ENCODE results near the gene UBA5.

UBA5 gene

DNA sequence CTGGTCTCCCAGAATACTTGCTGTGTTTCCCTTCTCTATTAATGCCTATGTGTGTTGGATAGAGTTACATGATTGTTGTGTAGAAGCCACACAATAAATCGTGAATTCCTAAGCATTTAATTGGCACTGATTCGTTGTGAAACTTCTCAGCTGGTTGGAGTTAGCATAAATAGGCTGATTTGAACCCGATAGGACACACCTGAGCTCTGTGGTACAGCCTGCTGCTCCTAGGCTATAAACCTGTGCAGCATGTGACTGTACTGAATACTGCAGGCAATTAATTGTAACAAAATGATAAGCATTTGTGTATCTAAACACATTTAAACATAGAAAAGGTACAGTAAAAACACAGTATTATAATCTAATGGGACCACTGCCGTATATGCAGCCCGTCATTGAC lies 5.4 kb upstream of the UBA5 start:
- DNase-seq: no peak

GRCh38 chr3:132655471-132655870 lies 4.7 kb upstream of the UBA5 start:
- DNase-seq: no peak

DNA sequence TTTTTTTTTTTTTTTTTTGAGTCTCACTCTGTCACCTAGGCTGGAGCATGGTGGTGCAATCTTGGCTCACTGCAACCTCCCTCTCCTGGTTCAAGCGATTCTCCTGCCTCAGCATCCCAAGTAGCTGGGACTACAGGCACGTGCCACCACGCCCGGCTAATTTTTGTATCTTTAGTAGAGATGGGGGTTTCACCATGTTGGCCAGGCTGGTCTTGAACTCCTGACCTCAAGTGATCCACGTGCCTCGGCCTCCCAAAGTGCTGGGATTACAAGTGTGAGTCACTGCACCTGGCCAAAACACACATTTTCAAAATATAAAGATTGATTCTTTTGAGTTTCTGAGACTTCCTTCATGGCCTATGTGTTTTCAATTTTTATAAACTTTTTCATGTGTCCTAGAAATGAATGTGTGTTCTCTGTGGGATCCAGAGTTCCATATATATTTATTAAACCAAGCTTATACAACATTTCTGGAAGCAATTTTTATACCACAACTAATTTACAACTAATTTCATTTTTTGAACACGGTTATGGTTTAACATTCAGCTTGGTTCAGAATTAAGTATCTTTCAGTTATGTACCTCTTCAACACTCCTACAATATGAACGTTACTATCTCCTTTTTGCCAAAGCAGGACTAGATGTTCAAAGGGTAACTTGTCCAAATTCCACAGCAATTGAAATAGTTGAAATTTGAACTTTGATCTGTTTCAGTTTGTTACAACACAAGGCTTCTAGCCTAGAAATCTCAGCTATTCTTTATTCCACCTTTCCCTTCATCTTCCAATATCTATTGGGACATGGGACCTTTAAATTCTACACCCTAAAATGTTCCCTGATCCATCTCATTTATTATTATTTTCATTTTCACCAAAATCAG lies 2.0 kb upstream of the UBA5 start:
- DNase-seq: no peak

- DNase-seq: no peak
Observed at GRCh38 chr3:132659000-132659364, 1.1 kb upstream of the UBA5 start.

DNA sequence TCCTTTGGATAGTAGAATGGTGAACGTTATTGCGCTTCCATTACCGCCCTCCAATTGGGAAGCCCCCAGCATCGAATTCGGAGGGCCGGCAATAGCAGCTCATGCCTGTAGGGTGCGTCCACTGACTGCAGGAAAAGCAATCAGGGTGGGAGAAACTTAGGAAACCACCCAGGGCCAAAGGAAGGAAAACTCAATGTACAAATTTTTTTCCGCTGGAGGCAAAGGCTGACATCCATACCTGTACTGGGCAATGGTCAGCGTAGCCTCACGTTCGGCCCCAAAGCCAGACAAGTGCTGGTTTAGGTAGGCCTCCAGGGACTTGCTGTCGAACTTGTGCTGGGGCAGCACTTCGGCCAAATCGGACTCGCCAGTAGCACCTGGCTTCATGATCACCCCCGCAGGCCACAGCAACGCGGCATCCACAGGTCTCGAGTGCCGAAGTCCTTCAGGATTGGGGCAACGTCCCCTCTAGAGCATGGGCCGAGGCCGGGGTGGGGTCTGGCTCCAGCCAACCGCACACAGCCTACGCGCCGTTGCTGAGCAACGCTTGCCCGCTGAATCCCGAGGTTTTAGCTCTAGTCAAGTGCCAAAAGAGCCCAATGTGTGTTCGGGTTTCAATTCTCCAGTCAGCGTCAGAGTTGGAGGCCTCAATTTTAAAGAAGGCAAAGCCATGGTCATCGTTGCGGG lies 621 bp upstream of the UBA5 start, which contains the start of gene ACAD11:
Gene ACAD11 (minus strand): TSS at position 445 of the 687 bp plus-strand sequence. CDS start 58 bp downstream, at position 387.
- peak; percentile 36 for DNase-seq

GRCh38 chr3:132660811-132661070 lies 612 bp downstream of the UBA5 start:
- no peak for DNase-seq

DNA sequence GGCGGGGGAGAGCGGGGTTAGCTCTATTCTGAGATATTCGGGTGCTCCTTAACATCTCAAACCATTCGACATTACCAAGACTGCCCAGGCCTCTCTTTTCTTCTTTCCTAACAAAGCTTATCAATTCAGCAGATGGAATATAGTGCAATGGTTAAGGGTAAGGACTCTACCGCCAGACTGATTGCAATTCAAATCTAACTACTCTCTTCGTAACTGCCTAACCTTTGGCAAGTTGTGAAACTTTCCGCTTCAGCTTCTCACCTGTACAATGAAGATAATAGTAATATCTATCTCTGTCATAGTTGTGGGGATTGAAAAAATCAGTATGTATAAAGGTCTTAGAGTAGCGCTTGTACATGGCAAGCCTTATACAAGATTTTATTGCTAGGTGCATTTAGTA lies 972 bp downstream of the UBA5 start:
- no peak for DNase-seq

DNA sequence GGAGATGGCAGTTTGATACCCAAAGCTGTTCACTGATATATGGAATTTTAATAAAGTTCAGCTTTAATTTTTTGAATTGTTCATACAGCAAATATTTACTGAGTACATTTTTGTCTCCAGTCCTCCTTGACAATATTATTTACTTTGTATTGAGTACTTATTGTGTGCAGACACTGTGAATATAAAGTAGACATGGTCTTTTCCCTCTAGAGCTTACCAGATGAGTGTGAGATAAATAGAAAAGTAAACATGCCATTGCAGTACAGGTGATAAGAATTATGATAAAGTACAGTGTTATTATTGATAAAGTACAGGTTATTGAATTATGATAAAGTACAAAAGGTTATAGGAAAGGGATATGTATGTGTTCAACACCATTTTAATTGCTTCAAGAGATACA lies 2.1 kb downstream of the UBA5 start:
- DNase-seq: no peak

DNA sequence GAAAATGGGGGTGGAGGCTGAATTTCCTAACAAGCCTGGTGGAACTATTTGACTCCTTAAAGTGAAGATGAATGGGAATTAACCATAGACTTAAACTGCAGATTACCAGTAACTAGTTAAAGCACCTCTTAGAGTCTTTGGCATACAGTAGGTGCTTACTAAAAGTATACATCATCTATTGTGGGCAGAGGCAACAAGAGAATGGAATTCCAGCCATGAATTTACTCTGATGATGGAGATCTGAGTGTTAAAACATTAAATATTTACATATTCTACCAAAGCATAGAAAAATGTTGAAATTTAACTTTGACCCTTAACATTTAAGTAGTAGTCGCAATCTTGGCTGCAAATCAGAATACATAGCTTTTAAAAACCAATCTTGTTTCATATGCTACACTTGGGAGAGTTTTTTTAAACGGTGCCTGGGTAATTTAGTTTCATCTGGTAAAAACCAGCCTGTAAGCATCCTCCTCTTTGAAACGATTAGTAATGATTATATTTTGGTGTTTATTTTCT lies 5.2 kb downstream of the UBA5 start:
- no peak for DNase-seq

- no peak for DNase-seq
Observed at GRCh38 chr3:132669256-132669777, 9.2 kb downstream of the UBA5 start.

DNA sequence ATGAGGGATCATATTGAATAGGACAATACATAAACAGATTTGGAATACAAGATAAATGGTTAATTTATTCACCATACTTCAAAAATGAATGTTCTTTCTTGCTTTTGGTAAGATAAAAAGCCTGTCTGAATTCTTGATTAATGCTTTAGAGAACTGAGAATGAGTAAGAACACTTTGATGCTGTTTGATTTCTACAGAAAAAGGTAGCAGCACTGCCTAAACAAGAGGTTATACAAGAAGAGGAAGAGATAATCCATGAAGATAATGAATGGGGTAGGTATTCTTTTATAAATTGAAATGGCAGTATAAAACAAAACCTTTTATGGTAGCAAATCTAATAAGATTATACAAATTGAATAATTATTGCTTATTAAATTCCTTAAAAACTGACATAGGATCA lies 15.3 kb downstream of the UBA5 start:
- no peak for DNase-seq

GRCh38 chr3:132679911-132680310 lies 19.8 kb downstream of the UBA5 start:
- DNase-seq: no peak

DNA sequence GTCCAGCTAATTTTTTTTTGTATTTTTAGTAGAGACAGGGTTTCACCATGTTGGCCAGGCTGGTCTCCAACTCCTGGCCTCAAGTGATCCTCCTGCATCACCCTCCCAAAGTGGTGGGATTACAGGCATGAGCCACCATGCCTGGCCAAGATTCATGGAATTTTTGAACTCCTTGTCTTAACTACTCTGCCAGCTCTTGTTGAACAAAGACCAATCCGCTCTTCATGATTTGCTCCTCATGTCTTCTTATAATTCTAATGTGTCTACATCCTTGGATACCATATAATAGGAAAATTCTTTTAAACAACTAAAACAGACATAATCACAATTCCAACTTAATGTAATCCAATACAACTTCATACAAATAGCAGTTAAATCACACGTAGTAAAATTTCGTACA lies 21.3 kb downstream of the UBA5 start:
- DNase-seq: no peak

DNA sequence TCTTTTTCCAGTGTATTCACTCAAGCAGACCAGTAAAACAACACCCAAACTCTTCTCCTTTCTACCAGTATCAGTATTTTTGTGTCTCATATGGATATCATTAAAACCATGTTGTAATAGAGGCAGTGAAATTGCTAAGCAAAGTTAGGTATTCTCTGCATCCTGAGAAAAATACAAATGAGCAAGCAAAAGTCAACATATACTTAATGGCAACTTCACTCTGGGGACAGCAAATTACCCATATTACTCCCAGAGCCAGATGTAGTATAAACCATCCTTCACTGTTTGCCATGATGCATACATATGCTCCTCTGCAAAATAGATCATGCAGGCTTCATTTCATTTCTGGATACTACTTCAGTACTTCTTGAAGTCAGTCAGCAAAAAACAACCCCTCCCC lies 22.1 kb downstream of the UBA5 start:
- DNase-seq: no peak

DNA sequence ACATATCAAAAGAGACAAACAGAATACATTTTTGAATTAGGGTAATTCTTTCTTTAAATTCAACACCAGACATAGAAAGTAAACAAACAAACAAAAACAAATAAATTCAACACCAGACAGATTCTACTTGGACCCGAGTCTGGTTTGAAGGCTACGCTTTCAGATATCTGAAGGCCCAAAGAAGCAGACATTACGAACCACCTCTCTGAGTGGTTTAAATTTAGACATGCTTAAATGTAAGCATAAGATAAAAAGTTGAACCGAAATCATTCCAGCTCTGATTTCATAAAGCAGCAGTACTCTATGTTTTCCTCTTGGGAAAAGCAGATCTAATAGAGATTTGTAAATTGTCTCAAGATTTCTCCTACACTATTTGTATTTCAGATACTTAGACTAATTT lies 29.9 kb downstream of the UBA5 start:
- no peak for DNase-seq

DNA sequence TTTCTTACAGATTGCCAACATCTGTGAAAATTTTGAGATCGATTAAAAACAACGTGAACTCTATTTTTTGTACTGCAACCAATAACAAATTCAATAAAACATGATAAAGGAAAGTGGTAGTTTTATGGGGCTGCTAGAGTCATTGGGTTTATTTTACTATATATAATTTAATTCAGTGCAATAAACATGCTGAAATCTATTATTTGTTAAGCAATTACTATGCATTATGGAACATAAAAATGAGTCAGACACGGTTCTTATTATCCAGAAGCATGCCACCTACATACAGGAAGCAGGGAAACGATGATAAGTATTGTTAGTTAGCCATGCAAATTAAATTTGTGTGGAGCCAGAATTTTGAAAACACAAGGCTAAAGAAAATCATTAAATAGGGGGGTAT lies 34.9 kb downstream of the UBA5 start:
- DNase-seq: no peak

- no peak for DNase-seq
Observed at GRCh38 chr3:132695422-132695821, 35.3 kb downstream of the UBA5 start.

GRCh38 chr3:132703733-132704132 lies 43.6 kb downstream of the UBA5 start:
- DNase-seq: no peak

DNA sequence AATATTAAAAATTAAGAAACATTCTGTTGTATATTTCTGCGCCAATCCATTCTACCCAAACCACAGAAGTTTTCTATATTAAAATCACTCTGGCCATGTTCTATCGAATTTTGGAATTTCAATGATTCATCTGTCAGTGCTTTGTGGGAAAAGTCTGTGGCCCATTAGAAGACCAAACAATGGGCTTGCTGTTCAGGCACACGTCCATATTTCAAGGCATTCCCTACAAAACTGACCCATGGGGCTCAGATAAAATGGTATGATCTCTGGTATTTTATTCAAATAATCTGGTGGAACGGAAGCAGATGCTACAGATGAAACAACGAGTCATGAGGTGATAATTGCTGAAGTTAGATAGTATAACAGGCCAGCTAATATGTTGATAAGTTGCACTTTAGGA lies 49.6 kb downstream of the UBA5 start:
- no peak for DNase-seq

DNA sequence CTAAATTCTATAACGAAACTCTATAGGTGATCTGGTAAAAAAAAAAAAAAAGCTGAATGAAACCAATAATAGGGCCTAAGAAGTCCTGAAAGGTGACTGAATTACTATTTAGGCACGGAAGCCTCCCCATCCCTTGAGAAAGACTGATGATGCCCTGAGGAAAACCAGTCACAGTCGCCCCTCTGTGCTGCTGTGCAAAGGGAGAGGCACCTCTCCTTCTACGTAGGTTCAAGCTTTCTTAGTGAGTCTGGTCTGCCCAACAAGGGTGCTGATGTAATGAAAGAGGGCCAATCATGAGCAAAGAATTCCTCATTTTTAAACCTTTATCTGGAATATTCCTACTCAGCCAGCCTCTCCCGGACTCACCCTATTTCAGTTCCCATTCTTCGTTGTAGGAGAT lies 50.2 kb downstream of the UBA5 start:
- DNase-seq: no peak

DNA sequence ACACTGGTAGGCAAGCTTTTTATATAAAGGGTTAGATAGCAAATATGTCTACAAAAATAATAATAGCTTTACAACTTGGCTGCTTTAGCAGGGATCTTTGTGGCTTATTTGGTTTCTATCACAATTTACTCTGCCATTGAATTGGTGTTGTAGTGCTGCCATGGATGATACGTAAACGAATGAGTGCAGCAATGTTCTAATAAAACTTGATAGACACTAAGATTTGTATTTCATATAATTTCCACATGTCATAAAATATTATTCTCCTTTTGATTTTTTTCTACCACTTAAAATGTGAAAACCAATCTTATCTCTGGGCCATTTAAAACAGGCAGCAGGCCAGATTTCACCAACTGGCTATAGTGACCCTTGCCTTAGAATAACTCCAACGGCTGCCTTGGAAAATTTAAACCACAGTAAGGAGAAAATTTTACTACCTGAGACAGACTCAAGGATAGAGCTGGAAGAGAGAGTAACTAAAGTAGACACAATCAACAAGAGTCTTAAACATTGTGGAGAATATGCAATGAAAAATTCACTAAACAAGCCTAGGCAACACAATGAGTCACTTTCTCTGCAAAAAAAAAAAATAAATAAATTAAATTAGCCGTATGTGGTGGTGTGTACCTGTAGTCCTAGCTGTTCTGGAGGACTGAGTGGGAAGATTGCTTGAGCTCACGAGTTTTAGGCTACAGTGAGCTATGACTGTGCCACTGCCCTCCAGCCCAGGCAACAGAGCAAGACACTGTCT lies 54.0 kb downstream of the UBA5 start:
- no peak for DNase-seq

- DNase-seq: no peak
Observed at GRCh38 chr3:132716372-132716771, 56.2 kb downstream of the UBA5 start.

- DNase-seq: no peak
Observed at GRCh38 chr3:132720228-132720627, 60.1 kb downstream of the UBA5 start.

Data from CD4-positive, alpha-beta T cell treated with Interleukin-12 subunit alpha and Interleukin-12 subunit beta, for 1 hour (primary cell).